Neural cell (in vitro differentiated cells): ENCODE data around the gene PTPN3. TPM values are rescaled to one million over a fixed set of nuclear protein-coding genes. Genes with fewer than 3 reads are reported as not detected.

Experiments
- H2AFZ ChIP-seq: fragments of 200-600, 300-800 bp; sonication (generic), shearing (Covaris generic); 2 replicates; pipeline ENCODE4 v1.6.0; 2014; ENCODE audit warnings: low read depth, mild to moderate bottlenecking, antibody characterized with exemption, low read length, moderate library complexity
- H3F3A ChIP-seq: fragments of 200-600 bp; shearing (Covaris generic); 2 replicates; pipeline ENCODE4 v1.6.1; 2016; ENCODE audit warnings: mild to moderate bottlenecking, moderate library complexity, mixed read lengths, antibody characterized with exemption, low read length; ENCODE audit not compliant: insufficient read depth, poor library complexity, severe bottlenecking
- H3K27ac ChIP-seq: fragments of 200-600, 300-800 bp; sonication (generic), shearing (Covaris generic); 2 replicates; pipeline ENCODE4 v1.5.1; 2014; ENCODE audit warnings: mild to moderate bottlenecking, low read length, moderate library complexity
- H3K27me3 ChIP-seq: fragments of 300-800, 200-600 bp; sonication (generic), shearing (Covaris generic); 2 replicates; pipeline ENCODE4 v1.6.0; 2014; ENCODE audit warnings: mild to moderate bottlenecking, low read depth, low read length, moderate library complexity; ENCODE audit not compliant: insufficient read depth
- H3K36me3 ChIP-seq: fragments of 300-800, 200-600 bp; sonication (generic), shearing (Covaris generic); 2 replicates; pipeline ENCODE4 v1.5.1; 2014; ENCODE audit warnings: mild to moderate bottlenecking, antibody characterized with exemption, low read length, moderate library complexity; ENCODE audit not compliant: insufficient read depth
- H3K4me2 ChIP-seq: fragments of 300-800, 200-600 bp; sonication (generic), shearing (Covaris generic); 2 replicates; pipeline ENCODE4 v1.6.0; 2014; ENCODE audit warnings: mild to moderate bottlenecking, low read length
- H3K4me3 ChIP-seq: fragments of 300-800, 200-600 bp; sonication (generic), shearing (Covaris generic); 2 replicates; pipeline ENCODE4 v1.5.1; 2014; ENCODE audit warnings: mild to moderate bottlenecking, low read length, moderate library complexity
- H3K79me2 ChIP-seq: fragments of 200-600 bp; shearing (Covaris generic); replicated peaks from 2 replicates; pipeline ENCODE4 v1.6.0; 2014; ENCODE audit warnings: mild to moderate bottlenecking, low read length, moderate library complexity; ENCODE audit not compliant: insufficient read depth
- H3K9ac ChIP-seq: fragments of 300-800, 200-600 bp; sonication (generic), shearing (Covaris generic); 2 replicates; pipeline ENCODE4 v1.6.1; 2016; ENCODE audit warnings: mild to moderate bottlenecking, low read length, mixed read lengths
- H3K9me2 ChIP-seq: fragments of 200-600 bp; shearing (Covaris generic); 2 replicates; pipeline ENCODE4 v1.6.1; 2016; ENCODE audit warnings: mild to moderate bottlenecking, low read length, mixed read lengths; ENCODE audit not compliant: insufficient read depth
- H3K9me3 ChIP-seq: fragments of 200-600, 300-800 bp; sonication (generic), shearing (Covaris generic); 2 replicates; pipeline ENCODE4 v1.6.1; 2016; ENCODE audit warnings: mild to moderate bottlenecking, mixed run types, low read length, moderate library complexity, mixed read lengths
- H4K20me1 ChIP-seq: fragments of 200-600 bp; shearing (Covaris generic); 2 replicates; pipeline ENCODE4 v1.6.1; 2016; ENCODE audit warnings: mild to moderate bottlenecking, mixed run types; ENCODE audit not compliant: insufficient read depth
- CTCF ChIP-seq: fragments of 450-650 bp; IDR thresholded peaks from 2 replicates; pipeline ENCODE4 v1.5.1; 2014; ENCODE audit warnings: antibody characterized with exemption, mild to moderate bottlenecking, moderate library complexity; ENCODE audit not compliant: poor library complexity, severe bottlenecking
- EP300 ChIP-seq: fragments of 450-650 bp; conservative IDR thresholded peaks from 2 replicates; pipeline ENCODE4 v1.6.1; 2014; ENCODE audit warnings: antibody characterized with exemption, mild to moderate bottlenecking, moderate library complexity; ENCODE audit not compliant: poor library complexity, severe bottlenecking
- EZH2 ChIP-seq: fragments of 200-600, 300-800 bp; shearing (Covaris generic), sonication (generic); IDR thresholded peaks from 2 replicates; pipeline ENCODE4 v1.6.1; 2014; ENCODE audit warnings: antibody characterized with exemption, low read length, borderline replicate concordance, mild to moderate bottlenecking; ENCODE audit not compliant: insufficient read depth, poor library complexity, severe bottlenecking
- MXI1 ChIP-seq: fragments of 450-650 bp; conservative IDR thresholded peaks from 2 replicates; pipeline ENCODE4 v1.6.1; 2014; ENCODE audit warnings: antibody characterized with exemption, mild to moderate bottlenecking; ENCODE audit not compliant: poor library complexity, severe bottlenecking
- POLR2AphosphoS5 ChIP-seq: IDR thresholded peaks from 2 replicates; pipeline ENCODE4 v1.6.1; 2012
- RAD21 ChIP-seq: fragments of 450-650 bp; conservative IDR thresholded peaks from 2 replicates; pipeline ENCODE4 v1.6.1; 2014; ENCODE audit warnings: antibody characterized with exemption, mild to moderate bottlenecking, moderate library complexity
- SMC3 ChIP-seq: fragments of 450-650 bp; conservative IDR thresholded peaks from 2 replicates; pipeline ENCODE4 v1.6.1; 2014; ENCODE audit warnings: antibody characterized with exemption, mild to moderate bottlenecking, moderate library complexity; ENCODE audit not compliant: poor library complexity
- TAF1 ChIP-seq: IDR thresholded peaks from 2 replicates; pipeline ENCODE4 v1.6.1; 2012; ENCODE audit warnings: low read depth
- polyA plus RNA-seq: library from polyadenylated mRNA; depleted of rRNA; stranded (reverse); fragments of >200 nt; gene quantifications from 2 replicates; pipeline ENCODE4 v1.2.3, GENCODE V29; 2014
- TF ChIP-seq, protein P1 (sequence below): IDR thresholded peaks from 2 replicates; pipeline ENCODE4 v1.6.1; 2012; ENCODE audit warnings: borderline replicate concordance

Gene PTPN3
- polyA plus RNA-seq, 1 donor from 2014 or later: 3.8 TPM

DNA sequence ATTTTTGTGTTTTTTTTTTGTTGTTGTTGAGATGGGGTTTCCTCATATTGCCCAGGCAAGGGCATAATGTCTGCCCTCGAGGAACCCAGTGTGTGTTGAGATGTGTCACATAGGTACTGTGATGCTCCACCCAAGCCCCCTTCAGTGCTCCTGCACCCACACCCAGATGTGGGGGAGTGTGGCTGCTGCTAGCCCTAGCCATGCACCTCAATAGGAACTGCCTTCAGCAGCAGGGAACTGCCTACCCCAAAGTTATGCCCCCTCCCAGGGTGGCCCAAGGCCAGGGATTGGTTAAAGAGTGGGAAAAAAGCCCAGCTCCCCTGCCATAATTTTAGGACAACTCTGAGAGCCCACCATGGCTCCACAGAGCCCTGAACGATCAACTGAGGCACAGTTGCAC, 143.9 kb downstream of the PTPN3 start:
- Histone ChIP-seq H3K4me3 (no peak overlapping the region), H3K9me3 (no peaks in the 10 kb centered on the region), H3K4me2 (no peak overlapping the region), H3K36me3 (no peaks in the 10 kb centered on the region), H3F3A (no peaks in the 10 kb centered on the region), H3K27me3 (no peaks in the 10 kb centered on the region), H3K27ac (no peak overlapping the region), H2AFZ (no peak overlapping the region), H4K20me1 (no peaks in the 10 kb centered on the region), H3K79me2 (no peaks in the 10 kb centered on the region), H3K9ac (no peak overlapping the region), H3K9me2 (no peaks in the 10 kb centered on the region)
- TF ChIP-seq RAD21 (no peak), MXI1 (no peak), EZH2 (no peak), TAF1 (no peak), EP300 (no peak), CTCF (no peak), POLR2AphosphoS5 (no peak), SMC3 (no peak)
- TF ChIP-seq, protein P1, sequence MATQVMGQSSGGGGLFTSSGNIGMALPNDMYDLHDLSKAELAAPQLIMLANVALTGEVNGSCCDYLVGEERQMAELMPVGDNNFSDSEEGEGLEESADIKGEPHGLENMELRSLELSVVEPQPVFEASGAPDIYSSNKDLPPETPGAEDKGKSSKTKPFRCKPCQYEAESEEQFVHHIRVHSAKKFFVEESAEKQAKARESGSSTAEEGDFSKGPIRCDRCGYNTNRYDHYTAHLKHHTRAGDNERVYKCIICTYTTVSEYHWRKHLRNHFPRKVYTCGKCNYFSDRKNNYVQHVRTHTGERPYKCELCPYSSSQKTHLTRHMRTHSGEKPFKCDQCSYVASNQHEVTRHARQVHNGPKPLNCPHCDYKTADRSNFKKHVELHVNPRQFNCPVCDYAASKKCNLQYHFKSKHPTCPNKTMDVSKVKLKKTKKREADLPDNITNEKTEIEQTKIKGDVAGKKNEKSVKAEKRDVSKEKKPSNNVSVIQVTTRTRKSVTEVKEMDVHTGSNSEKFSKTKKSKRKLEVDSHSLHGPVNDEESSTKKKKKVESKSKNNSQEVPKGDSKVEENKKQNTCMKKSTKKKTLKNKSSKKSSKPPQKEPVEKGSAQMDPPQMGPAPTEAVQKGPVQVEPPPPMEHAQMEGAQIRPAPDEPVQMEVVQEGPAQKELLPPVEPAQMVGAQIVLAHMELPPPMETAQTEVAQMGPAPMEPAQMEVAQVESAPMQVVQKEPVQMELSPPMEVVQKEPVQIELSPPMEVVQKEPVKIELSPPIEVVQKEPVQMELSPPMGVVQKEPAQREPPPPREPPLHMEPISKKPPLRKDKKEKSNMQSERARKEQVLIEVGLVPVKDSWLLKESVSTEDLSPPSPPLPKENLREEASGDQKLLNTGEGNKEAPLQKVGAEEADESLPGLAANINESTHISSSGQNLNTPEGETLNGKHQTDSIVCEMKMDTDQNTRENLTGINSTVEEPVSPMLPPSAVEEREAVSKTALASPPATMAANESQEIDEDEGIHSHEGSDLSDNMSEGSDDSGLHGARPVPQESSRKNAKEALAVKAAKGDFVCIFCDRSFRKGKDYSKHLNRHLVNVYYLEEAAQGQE: no peak

DNA sequence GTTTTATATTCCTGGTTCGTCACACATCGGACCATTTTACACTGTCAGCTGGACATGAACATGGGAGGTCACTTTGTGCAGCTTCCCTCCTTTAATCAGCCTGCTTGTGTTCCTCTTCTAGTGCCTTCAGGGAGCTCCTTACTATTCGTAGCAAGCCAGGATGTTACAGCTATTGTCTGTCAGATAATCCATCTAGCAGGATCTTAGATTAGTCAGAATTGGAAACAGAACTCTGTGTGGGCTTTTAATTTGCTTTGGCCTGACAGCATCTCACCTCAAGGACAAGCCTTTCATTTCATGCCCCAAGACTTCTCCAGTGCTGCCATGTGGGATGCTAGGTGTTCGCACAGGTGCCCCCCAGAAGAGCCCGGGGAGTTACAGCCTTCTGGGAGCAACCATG, 147.1 kb downstream of the PTPN3 start:
- Histone ChIP-seq H3F3A (no peaks in the 10 kb centered on the region), H3K27me3 (no peaks in the 10 kb centered on the region), H3K79me2 (no peaks in the 10 kb centered on the region), H2AFZ (no peak overlapping the region), H3K36me3 (no peaks in the 10 kb centered on the region), H3K4me3 (no peak overlapping the region), H4K20me1 (no peaks in the 10 kb centered on the region), H3K9me2 (no peaks in the 10 kb centered on the region), H3K4me2 (no peak overlapping the region), H3K9ac (no peak overlapping the region), H3K9me3 (no peaks in the 10 kb centered on the region), H3K27ac (no peak overlapping the region)
- TF ChIP-seq CTCF (no peak), RAD21 (no peak)
